GM21528 (cell line): ENCODE measurements around the gene ALOX12B.
"Not testable (repeated sequence)": the region's sequence is repeated elsewhere in the genome, so short reads cannot be mapped to it uniquely, and the experiment has no call there.

ENCODE experiments used
- ATAC-seq: cut with Tn5 transposase; IDR thresholded peaks from one replicate; pipeline ENCODE4 v1.9.1; 2021; ENCODE audit warnings: mild to moderate bottlenecking, moderate library complexity; ENCODE audit not compliant: unreplicated experiment, low FRiP score

ALOX12B gene

GRCh38 chr17:8068736-8069586 is 18.6 kb downstream of the ALOX12B start:
- ATAC-seq: no peak

GRCh38 chr17:8067806-8068205 is 19.7 kb downstream of the ALOX12B start:
- no peak for ATAC-seq

- no peak for ATAC-seq
These were observed 20.4 kb downstream of the ALOX12B start for GRCh38 chr17:8066841-8067775.

GRCh38 chr17:8064561-8065019 is 22.9 kb downstream of the ALOX12B start:
- no peak for ATAC-seq

GRCh38 chr17:8063761-8064534 is 23.6 kb downstream of the ALOX12B start:
- no peak for ATAC-seq

- ATAC-seq: no peak
These were observed 24.6 kb downstream of the ALOX12B start for GRCh38 chr17:8062807-8063483.

- no peak for ATAC-seq
These were observed 25.1 kb downstream of the ALOX12B start for GRCh38 chr17:8062435-8062806.

- not testable (repeated sequence) for ATAC-seq
These were observed 25.7 kb downstream of the ALOX12B start for GRCh38 chr17:8061851-8062250.

- no peak for ATAC-seq
These were observed 27.2 kb downstream of the ALOX12B start for GRCh38 chr17:8060274-8060673.

GRCh38 chr17:8059131-8059530 is 28.4 kb downstream of the ALOX12B start:
- ATAC-seq: no peak

- no peak for ATAC-seq
These were observed 29.8 kb downstream of the ALOX12B start for GRCh38 chr17:8057691-8058114.

- ATAC-seq: no peak
These were observed 30.4 kb downstream of the ALOX12B start for GRCh38 chr17:8056976-8057625.

- no peak for ATAC-seq
These were observed 31.1 kb downstream of the ALOX12B start for GRCh38 chr17:8056232-8056975.

- no peak for ATAC-seq
These were observed 31.7 kb downstream of the ALOX12B start for GRCh38 chr17:8055851-8056231.

- ATAC-seq: no peak
These were observed 33.9 kb downstream of the ALOX12B start for GRCh38 chr17:8053600-8053999.

GRCh38 chr17:8052256-8053252 is 35.0 kb downstream of the ALOX12B start:
- ATAC-seq: no peak

GRCh38 chr17:8051831-8052230 is 35.7 kb downstream of the ALOX12B start:
- ATAC-seq: no peak

GRCh38 chr17:8048736-8049135 is 38.8 kb downstream of the ALOX12B start:
- no peak for ATAC-seq
